ENCODE measurements around the gene RAD1. TPM values are rescaled to one million over a fixed set of nuclear protein-coding genes. Genes with fewer than 3 reads are reported as not detected.

RAD1 gene, protein sequence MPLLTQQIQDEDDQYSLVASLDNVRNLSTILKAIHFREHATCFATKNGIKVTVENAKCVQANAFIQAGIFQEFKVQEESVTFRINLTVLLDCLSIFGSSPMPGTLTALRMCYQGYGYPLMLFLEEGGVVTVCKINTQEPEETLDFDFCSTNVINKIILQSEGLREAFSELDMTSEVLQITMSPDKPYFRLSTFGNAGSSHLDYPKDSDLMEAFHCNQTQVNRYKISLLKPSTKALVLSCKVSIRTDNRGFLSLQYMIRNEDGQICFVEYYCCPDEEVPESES
- total RNA-seq: 10 to 100 TPM; 12.8 to 23.3 (median 18.7) TPM

DNA sequence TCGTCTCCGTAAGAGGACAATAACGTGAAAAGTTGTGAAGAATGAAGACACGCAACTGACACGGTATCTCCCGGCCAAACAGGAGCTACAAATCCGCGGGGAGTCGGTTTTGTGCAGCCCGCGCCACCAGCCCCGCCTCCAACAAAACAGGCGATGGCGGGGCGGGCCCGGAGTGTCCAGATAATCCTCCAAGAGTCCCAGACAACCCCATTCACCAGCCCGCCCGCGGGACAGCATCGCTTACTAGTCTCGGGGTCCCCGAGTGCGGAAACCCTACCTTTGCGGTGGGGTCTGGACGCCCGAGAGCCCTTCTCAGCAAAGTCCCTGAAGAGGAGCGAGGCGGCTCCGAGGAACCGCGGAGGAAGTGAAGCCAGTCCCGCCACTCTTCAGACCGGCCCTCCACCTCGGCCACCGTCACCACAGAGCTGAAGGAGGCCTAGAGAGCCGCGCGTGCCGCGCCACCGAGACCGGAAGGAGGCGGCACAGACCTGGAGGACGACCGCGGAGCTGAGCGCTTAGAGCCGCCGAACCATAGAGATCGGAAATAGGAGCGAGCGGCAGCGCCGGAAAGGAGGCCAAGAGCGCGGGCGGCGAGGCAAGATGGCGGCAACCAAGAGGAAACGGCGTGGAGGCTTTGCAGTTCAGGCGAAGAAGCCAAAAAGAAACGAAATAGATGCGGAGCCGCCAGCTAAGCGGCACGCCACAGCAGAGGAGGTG is at the start of gene RAD1, which contains the start of gene BRIX1:
Gene RAD1, minus strand, starts transcription at position 366 of the 717 bp plus-strand sequence. CDS start 612 bp downstream, outside the sequence.
Gene BRIX1, plus strand, starts transcription at position 573 of the 717 bp plus-strand sequence. Its CDS starts 28 bp downstream, at position 601.
- Histone ChIP-seq H3K27ac (peak within 1 kb of the TSS; percentile 90 to 91), H3K4me3 (peak within 1 kb of the TSS; percentile 79 to 100 (median 93)), H3K4me1 (peaks cover 0 to 9% of the 10 kb centered on the region in 2 donors), H3K36me3 (no peaks in the 10 kb centered on the region), H3K9me3 (no peaks in the 10 kb centered on the region), H3K27me3 (no peaks in the 10 kb centered on the region)
- DNase-seq (ENCODE audit: low spot score in 2 of 2): peak; percentile 94 to 95
- intact Hi-C loops (cut with DNase I; ENCODE audit: low total_unique reads): no loop called here
- TF ChIP-seq, protein P1, sequence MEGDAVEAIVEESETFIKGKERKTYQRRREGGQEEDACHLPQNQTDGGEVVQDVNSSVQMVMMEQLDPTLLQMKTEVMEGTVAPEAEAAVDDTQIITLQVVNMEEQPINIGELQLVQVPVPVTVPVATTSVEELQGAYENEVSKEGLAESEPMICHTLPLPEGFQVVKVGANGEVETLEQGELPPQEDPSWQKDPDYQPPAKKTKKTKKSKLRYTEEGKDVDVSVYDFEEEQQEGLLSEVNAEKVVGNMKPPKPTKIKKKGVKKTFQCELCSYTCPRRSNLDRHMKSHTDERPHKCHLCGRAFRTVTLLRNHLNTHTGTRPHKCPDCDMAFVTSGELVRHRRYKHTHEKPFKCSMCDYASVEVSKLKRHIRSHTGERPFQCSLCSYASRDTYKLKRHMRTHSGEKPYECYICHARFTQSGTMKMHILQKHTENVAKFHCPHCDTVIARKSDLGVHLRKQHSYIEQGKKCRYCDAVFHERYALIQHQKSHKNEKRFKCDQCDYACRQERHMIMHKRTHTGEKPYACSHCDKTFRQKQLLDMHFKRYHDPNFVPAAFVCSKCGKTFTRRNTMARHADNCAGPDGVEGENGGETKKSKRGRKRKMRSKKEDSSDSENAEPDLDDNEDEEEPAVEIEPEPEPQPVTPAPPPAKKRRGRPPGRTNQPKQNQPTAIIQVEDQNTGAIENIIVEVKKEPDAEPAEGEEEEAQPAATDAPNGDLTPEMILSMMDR (IDR thresholded peaks at IDR 0.05): peak in 1 of 3 donors; percentile 16
- TF ChIP-seq POLR2A (IDR thresholded peaks at IDR 0.05): no peak
- peak; percentile 80 to 89 (median 88) for TF ChIP-seq POLR2AphosphoS5 (IDR thresholded peaks at IDR 0.05)

DNA sequence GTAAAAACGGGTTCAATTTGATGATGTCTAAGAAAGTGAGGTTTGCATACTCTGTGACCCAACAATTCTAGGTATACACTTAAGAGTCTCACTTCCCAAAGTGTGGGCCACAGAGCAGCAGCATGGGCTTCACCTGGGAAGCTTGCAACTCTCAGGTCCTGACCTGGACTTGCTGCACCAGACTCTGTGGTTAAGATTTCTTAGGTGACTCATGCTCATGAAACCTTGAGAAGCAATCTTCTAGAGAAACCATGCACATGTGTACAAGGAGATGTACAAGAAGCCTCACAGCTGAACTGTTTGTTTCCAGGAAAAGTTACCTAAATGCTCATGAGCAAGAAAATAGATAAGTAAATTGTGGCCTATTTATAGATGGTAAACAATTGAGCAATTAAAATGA is 44.0 kb upstream of the RAD1 start:
- H3K4me3 ChIP-seq: no peak overlapping the region
- no peak overlapping the region for H3K27ac ChIP-seq
- no peaks in the 10 kb centered on the region for H3K4me1 ChIP-seq
- H3K36me3 ChIP-seq: no peaks in the 10 kb centered on the region
- H3K9me3 ChIP-seq: no peaks in the 10 kb centered on the region
- no peaks in the 10 kb centered on the region for H3K27me3 ChIP-seq
- no peak for DNase-seq (ENCODE audit: low spot score in 2 of 2)
- intact Hi-C loops (cut with DNase I; ENCODE audit: low total_unique reads): no loop called here
- TF ChIP-seq POLR2AphosphoS5 (IDR thresholded peaks at IDR 0.05): no peak
- TF ChIP-seq POLR2A (IDR thresholded peaks at IDR 0.05): no peak
- TF ChIP-seq, protein P1 (IDR thresholded peaks at IDR 0.05): no peak

DNA sequence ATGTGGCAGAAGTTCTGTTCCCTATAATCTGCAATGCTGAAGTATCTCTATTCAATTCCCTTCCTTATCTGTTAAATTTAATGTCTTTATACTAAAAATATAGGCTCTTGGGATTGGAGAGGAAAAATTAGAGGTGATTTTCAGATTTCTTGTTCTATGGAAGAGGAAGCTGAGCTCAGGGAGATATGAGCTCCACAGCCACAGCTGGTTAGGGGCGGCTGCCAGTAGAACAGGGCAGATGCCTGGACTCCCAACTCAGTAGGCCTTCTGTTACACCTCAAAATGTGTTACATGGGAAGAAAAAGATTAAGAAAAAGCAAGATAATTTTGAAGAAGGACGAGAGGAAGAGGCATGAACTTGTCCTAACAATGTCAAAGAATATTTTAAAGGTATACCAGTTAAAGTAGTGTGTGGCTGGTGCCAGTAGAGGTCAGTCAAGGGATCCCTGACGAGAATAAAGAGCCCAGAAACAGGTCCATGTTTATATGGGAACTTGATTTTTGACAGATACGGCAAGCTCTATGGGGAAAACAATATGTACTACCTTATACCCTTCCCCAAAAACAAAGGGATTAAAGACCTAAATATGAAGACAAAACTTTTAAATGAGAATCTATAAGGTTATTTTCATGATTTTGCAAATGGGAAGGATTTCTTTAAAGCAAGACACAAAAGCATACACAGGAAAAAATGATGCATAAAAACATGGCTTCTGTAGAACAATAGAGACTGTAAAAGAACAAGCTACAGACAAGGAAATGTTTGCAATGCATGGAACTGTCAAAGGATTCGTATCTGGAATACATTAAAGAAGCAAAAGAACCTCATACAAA is 42.8 kb upstream of the RAD1 start:
- Histone ChIP-seq H3K27me3 (no peaks in the 10 kb centered on the region), H3K27ac (no peak overlapping the region), H3K4me3 (no peak overlapping the region), H3K4me1 (no peaks in the 10 kb centered on the region), H3K9me3 (no peaks in the 10 kb centered on the region), H3K36me3 (no peaks in the 10 kb centered on the region)
- DNase-seq (ENCODE audit: low spot score in 2 of 2): no peak
- intact Hi-C loops (cut with DNase I; ENCODE audit: low total_unique reads): no loop called here
- TF ChIP-seq POLR2A (IDR thresholded peaks at IDR 0.05): no peak
- TF ChIP-seq, protein P1 (IDR thresholded peaks at IDR 0.05): peak in 2 of 3 donors; percentile 27 to 35
- no peak for TF ChIP-seq POLR2AphosphoS5 (IDR thresholded peaks at IDR 0.05)

DNA sequence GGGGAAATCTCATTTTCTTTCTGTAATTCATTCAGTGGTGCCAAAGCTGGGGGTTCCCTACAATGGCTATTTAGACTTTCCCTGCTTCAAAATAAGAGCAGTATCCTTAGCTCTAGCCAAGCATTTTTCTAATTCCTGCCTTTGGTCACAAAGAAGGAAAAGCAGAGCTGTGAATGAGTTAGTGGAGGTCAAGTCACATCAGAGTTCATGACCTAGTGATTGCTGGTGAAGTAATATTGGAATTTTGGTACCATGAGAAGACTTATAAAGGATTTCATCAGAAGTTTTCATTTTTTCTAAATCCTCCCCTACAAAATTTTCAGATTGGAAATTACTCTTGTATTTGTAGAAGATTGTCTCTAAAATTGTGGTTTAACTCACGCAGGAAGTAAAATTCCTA is 42.0 kb upstream of the RAD1 start:
- H3K27ac ChIP-seq: no peak overlapping the region

More for the DNA sequence above, 42.0 kb upstream of the RAD1 start:
- no peaks in the 10 kb centered on the region for H3K9me3 ChIP-seq
- TF ChIP-seq, protein P1 (IDR thresholded peaks at IDR 0.05): no peak
- TF ChIP-seq POLR2AphosphoS5 (IDR thresholded peaks at IDR 0.05): no peak
- TF ChIP-seq POLR2A (IDR thresholded peaks at IDR 0.05): no peak
- H3K4me1 ChIP-seq: no peaks in the 10 kb centered on the region
- intact Hi-C loops (cut with DNase I; ENCODE audit: low total_unique reads): no loop called here
- no peak overlapping the region for H3K4me3 ChIP-seq
- no peaks in the 10 kb centered on the region for H3K27me3 ChIP-seq
- no peak for DNase-seq (ENCODE audit: low spot score in 2 of 2)
- H3K36me3 ChIP-seq: no peaks in the 10 kb centered on the region

Data from breast epithelium (tissue), 4 donors.